Measurements from ENCODE around the gene CACNA1C. TPM values are rescaled to one million over a fixed set of nuclear protein-coding genes. Genes with fewer than 3 reads are reported as not detected.

Gene CACNA1C
- total and polyA plus RNA-seq, 2 donors (not counting 1 experiment from before 2014, with no cell fraction given) = 0.01 to 0.02 TPM

DNA sequence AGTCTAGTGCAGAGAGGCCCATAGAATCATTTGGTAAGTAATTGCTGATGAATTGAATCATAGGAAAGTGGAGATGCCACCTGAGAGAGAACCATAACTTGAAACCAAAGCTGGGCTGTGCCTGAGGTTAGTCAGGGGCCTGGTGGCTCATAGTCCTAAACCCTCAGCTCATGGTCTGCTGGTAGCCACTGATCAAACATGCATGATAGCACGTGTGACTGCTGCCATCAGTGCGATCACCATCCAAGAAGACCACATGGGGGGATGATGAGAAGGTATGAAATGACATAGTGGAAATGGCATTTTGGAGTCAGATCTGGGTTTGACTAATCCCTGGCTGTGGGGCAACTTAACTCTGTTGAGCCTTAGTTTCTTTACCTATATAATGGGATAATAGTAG, 190.5 kb downstream of the CACNA1C start:
- H3K9me3 ChIP-seq (ENCODE audit: control extremely low read depth in 1 of 3, control insufficient read depth in 2 of 3, insufficient read depth in 1 of 3, low read length in 2 of 3) = peaks cover 0 to 6% (median 0%) of the 10 kb centered on the region in 3 donors
- intact Hi-C loops (cut with micrococcal nuclease) = no loop called here
- no peaks in the 10 kb centered on the region for H4K20me1 ChIP-seq (ENCODE audit: control insufficient read depth, insufficient read depth, low read length, poor library complexity, severe bottlenecking)
- Mint-ChIP-seq H3K4me3 (no peak overlapping the region), H3K9me3 (ENCODE audit: insufficient read depth) (no peaks in the 10 kb centered on the region), H3K27ac (no peak overlapping the region), H3K4me1 (peaks cover 24% of the 10 kb centered on the region), H3K27me3 (peaks cover 3% of the 10 kb centered on the region)
- no peaks in the 10 kb centered on the region for H3K79me2 ChIP-seq (ENCODE audit: control insufficient read depth, insufficient read depth, low read length)
- H3K4me2 ChIP-seq (replicated peaks; ENCODE audit: low read depth, low read length, poor library complexity, severe bottlenecking) = no peak overlapping the region
- H3K27ac ChIP-seq (ENCODE audit: low read length in 2 of 2) = no peak overlapping the region
- no peaks in the 10 kb centered on the region for H3K36me3 ChIP-seq (replicated peaks in 1 of 2; ENCODE audit: control extremely low read depth in 1 of 2, control insufficient read depth in 1 of 2, extremely low read depth in 1 of 2, insufficient read depth in 2 of 2, low read length in 1 of 2)
- no peak overlapping the region for H2AFZ ChIP-seq (ENCODE audit: insufficient read depth, low read depth, low read length, poor library complexity, severe bottlenecking)
- WGBS (ENCODE audit: insufficient coverage) = no CpG with 5 or more reads among the region's 2 CpGs
- peaks cover 4 to 11% of the 10 kb centered on the region in 2 donors for H3K4me1 ChIP-seq (ENCODE audit: control insufficient read depth in 2 of 2, insufficient read depth in 2 of 2, low read length in 2 of 2)
- TF ChIP-seq EZH2 (IDR thresholded peaks at IDR 0.05; ENCODE audit: borderline replicate concordance, insufficient read depth, low read depth, low read length, poor library complexity, severe bottlenecking) = no peak
- TF ChIP-seq, protein P1, sequence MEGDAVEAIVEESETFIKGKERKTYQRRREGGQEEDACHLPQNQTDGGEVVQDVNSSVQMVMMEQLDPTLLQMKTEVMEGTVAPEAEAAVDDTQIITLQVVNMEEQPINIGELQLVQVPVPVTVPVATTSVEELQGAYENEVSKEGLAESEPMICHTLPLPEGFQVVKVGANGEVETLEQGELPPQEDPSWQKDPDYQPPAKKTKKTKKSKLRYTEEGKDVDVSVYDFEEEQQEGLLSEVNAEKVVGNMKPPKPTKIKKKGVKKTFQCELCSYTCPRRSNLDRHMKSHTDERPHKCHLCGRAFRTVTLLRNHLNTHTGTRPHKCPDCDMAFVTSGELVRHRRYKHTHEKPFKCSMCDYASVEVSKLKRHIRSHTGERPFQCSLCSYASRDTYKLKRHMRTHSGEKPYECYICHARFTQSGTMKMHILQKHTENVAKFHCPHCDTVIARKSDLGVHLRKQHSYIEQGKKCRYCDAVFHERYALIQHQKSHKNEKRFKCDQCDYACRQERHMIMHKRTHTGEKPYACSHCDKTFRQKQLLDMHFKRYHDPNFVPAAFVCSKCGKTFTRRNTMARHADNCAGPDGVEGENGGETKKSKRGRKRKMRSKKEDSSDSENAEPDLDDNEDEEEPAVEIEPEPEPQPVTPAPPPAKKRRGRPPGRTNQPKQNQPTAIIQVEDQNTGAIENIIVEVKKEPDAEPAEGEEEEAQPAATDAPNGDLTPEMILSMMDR (IDR thresholded peaks at IDR 0.05) = no peak
- H3K4me3 ChIP-seq (ENCODE audit: control extremely low read depth in 1 of 5, extremely low read depth in 1 of 5, insufficient read depth in 1 of 5, low read depth in 2 of 5, low read length in 4 of 5) = no peak overlapping the region
- no peak for ATAC-seq (ENCODE audit: low read depth)
- H3K27me3 ChIP-seq (replicated peaks in 1 of 4; ENCODE audit: control extremely low read depth in 1 of 4, control insufficient read depth in 3 of 4, insufficient read depth in 4 of 4, low read length in 3 of 4) = no peaks in the 10 kb centered on the region
- ChIA-PET CTCF (no interaction called here), POLR2A (no interaction called here)
- no peak for DNase-seq
- no peak overlapping the region for H3K9ac ChIP-seq (ENCODE audit: low read length)

DNA sequence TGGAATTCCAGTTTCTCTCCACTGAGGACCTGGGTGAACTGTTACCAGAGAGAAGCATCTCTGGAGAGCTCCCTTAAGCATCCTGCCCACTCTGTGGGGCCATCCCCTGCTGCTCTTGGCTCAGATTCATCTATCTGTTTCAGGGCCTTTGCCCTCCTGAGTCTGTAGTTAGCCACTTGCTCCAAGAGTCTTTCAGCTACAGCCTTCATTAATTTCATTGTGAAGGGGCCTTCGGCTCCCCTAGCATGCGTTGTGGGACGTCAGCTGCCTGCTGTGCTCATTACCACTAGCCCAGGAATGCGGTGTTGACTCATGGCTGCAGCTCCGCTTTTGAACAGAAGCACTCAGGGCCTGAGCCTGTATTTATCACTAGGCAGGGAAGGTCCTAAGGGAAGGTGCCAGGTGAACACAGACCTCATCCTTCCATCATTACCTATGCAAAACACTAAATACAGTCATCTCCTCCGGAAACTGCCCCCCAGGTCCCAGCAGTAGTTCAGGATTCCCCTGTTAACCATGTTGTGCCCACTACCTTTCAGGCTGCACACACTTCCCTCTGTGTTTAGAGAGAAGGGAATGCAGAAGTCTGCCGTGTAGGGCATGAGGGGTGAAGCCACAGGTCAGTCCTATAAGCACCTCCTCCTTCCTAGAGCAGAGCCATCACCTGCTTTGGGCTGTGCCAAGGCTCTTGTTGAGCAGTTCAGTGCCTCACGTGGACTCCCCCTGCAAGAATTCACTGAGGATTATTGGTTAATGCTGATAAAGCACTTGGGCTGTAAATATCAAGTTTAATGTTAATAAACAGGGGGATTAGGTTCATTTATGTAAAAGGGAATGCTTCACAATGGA, 191.4 kb downstream of the CACNA1C start:
- Histone ChIP-seq H3K4me2 (replicated peaks; ENCODE audit: low read depth, low read length, poor library complexity, severe bottlenecking) (no peak overlapping the region), H3K4me3 (ENCODE audit: control extremely low read depth in 1 of 5, extremely low read depth in 1 of 5, insufficient read depth in 1 of 5, low read depth in 2 of 5, low read length in 4 of 5) (no peak overlapping the region), H3K36me3 (replicated peaks in 1 of 2; ENCODE audit: control extremely low read depth in 1 of 2, control insufficient read depth in 1 of 2, extremely low read depth in 1 of 2, insufficient read depth in 2 of 2, low read length in 1 of 2) (no peaks in the 10 kb centered on the region), H3K4me1 (ENCODE audit: control insufficient read depth in 2 of 2, insufficient read depth in 2 of 2, low read length in 2 of 2) (peaks cover 13 to 20% of the 10 kb centered on the region in 2 donors), H3K9ac (ENCODE audit: low read length) (no peak overlapping the region), H3K9me3 (ENCODE audit: control extremely low read depth in 1 of 3, control insufficient read depth in 2 of 3, insufficient read depth in 1 of 3, low read length in 2 of 3) (peaks cover 0 to 6% (median 0%) of the 10 kb centered on the region in 3 donors), H3K27me3 (replicated peaks in 1 of 4; ENCODE audit: control extremely low read depth in 1 of 4, control insufficient read depth in 3 of 4, insufficient read depth in 4 of 4, low read length in 3 of 4) (no peaks in the 10 kb centered on the region), H4K20me1 (ENCODE audit: control insufficient read depth, insufficient read depth, low read length, poor library complexity, severe bottlenecking) (no peaks in the 10 kb centered on the region), H2AFZ (ENCODE audit: insufficient read depth, low read depth, low read length, poor library complexity, severe bottlenecking) (no peak overlapping the region), H3K27ac (ENCODE audit: low read length in 2 of 2) (no peak overlapping the region), H3K79me2 (ENCODE audit: control insufficient read depth, insufficient read depth, low read length) (no peaks in the 10 kb centered on the region)
- TF ChIP-seq, protein P1 (IDR thresholded peaks at IDR 0.05) = no peak
- TF ChIP-seq EZH2 (IDR thresholded peaks at IDR 0.05; ENCODE audit: borderline replicate concordance, insufficient read depth, low read depth, low read length, poor library complexity, severe bottlenecking) = no peak
- Mint-ChIP-seq H3K27me3 (no peaks in the 10 kb centered on the region), H3K9me3 (ENCODE audit: insufficient read depth) (no peaks in the 10 kb centered on the region), H3K27ac (no peak overlapping the region), H3K4me1 (peaks cover 34% of the 10 kb centered on the region), H3K4me3 (no peak overlapping the region)
- ChIA-PET POLR2A (interaction anchor here (0.6 kb wide), 1 partner anchor 291 kb away, joined by 12 read pairs; no protein-coding TSS in a partner anchor), CTCF (interaction anchor here (0.5 kb wide), 1 partner anchor 1801 kb away, joined by 4 read pairs; no protein-coding TSS in a partner anchor)
- intact Hi-C loops (cut with micrococcal nuclease) = no loop called here
- 88% methylated on average over 7 of the region's 8 CpGs for WGBS (ENCODE audit: insufficient coverage)
- ATAC-seq (ENCODE audit: low read depth) = no peak
- DNase-seq = no peak

All from B cell (primary cell).